Stimulated activated CD4-positive, alpha-beta T cell treated with anti-CD3 and anti-CD28 coated beads, Interleukin-15, amount 100 ng/mL, for 1 hour (primary cell): ENCODE measurements around the gene NEK5.
"Not testable (repeated sequence)": the region's sequence is repeated elsewhere in the genome, so short reads cannot be mapped to it uniquely, and the experiment has no call there.

Source experiments
- DNase-seq, 2 donors: peaks; one replicate each; pipeline ENCODE4 v3.0.0-alpha.2; 2020; ENCODE audit warnings: low read depth in 1 of 2, low spot score in 1 of 2

The NEK5 gene

DNA sequence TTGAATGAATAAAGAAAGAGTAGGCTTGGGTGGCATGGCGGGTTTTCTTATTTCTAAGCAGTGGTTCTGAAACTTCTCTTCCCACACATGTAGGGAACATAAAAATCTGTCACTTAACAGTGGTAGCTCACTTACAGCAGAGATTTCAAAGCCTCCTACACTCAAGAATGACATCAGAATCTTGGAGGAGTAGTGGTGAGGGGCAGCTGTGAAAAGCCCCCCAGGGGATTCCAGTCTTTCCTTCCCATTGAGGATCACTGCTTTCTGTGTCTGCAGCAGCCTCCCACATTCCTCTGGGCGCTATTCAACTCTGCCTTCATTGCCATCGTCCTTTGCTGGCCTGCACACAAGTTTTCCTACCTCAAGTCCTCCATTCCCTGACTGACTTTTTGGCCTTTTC is 8.6 kb upstream of the NEK5 start:
- DNase-seq = no peak

- no peak for DNase-seq
These were observed 7.9 kb upstream of the NEK5 start for GRCh38 chr13:52136763-52137162.

- no peak for DNase-seq
These were observed 1.8 kb upstream of the NEK5 start for GRCh38 chr13:52130641-52131040.

GRCh38 chr13:52127783-52128702 is 830 bp downstream of the NEK5 start:
- peak; percentile 12 to 26 for DNase-seq

- no peak for DNase-seq
These were observed 1.5 kb downstream of the NEK5 start for GRCh38 chr13:52127378-52127777.

- no peak for DNase-seq
These were observed 3.3 kb downstream of the NEK5 start for GRCh38 chr13:52125547-52125946.

DNA sequence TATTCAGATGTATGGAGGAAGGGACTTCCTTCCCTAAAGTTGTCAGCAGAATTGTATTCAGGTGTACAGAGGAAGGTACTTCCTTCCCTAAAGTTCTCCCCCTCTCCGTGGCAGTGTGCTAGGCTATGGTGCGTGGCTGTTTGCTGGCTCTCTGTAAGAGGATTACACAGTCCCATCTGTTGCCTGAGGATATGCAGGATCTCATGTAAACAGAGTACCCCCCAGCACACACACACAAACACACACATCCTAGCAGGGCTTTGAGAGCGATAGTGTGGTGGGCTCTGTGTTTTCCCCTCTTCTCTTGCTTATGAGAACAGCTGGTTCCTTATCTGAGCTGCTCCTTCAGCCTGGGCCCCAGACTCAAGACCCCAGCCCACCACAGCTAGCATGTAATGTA is 10.3 kb downstream of the NEK5 start:
- DNase-seq = no peak

DNA sequence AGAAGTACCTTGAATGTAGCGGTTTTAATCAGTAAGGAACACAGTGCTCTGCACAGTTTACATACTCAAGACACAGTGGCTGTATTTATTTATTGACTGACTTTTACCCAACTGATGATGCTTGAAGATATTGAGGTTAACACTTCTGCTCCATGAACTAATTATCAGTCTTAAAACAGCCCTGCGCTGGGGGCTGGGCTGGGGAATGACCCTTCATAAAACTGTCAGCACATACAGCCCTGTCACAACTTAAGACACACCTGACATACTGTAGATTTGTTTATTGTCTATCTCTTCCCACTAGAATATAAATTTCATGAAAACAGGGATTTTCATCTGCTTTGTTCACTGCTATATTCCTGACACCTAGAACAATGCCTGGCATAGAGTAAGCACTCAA is 10.8 kb downstream of the NEK5 start:
- no peak for DNase-seq

DNA sequence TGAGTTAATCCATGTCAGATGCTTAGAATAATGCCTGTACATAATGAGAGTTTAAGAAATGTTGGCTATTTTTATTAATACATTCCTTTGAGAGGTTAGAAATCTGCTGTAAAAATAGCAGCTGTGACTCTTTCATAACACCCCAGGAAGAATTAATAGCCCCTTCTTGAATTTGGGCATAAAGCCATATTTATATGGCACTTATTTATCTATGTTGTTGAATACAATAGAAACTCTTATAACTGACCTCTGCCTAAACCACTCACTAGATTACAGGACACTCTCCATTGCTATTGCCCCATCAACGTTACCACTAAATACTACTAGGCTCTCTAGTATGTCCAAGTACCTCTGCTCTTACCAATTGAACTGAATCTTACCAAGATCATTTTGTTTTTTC is 16.3 kb downstream of the NEK5 start:
- no peak for DNase-seq

- no peak for DNase-seq
These were observed 19.7 kb downstream of the NEK5 start for GRCh38 chr13:52109116-52109670.

DNA sequence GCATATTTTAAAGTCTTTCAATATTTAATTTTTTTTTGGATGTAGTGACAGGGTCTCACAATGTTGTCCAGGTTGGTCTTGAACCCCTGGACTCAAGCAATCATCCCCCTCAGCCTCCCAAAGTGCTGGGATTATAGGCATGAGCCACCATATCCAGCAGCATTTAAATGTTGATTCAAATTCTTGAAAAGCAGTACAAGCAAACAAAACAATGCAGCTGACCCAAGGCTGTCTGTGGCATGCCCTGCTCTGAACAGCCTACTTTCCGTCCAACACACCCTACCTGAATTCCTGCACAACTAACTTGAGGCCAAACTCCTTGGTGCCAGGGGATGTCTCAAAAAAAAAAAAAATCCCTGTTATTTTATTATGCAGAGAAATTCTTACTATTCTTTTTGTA is 23.0 kb downstream of the NEK5 start:
- DNase-seq = no peak

GRCh38 chr13:52104624-52105023 is 24.2 kb downstream of the NEK5 start:
- DNase-seq = no peak

DNA sequence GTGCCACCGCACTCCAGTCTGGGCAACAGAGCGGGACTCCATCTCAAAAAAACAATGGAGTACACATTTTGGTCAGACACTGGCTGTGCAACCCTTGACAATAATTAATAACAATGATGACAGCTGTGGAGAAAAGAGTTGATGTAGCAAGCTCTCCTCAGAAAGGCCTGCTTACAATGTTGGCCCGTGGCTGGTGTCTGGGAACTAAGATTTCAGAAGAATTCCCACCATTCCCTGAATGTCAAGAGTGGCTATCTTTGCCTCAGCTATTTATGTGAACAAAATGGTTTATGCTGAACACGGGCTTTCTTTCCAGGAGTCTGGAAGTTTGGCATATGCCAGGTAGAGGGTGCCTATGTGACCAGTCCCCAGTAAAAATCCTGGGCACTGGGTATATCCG is 25.5 kb downstream of the NEK5 start:
- DNase-seq = no peak

GRCh38 chr13:52102423-52102822 is 26.4 kb downstream of the NEK5 start:
- DNase-seq = not testable (repeated sequence)

DNA sequence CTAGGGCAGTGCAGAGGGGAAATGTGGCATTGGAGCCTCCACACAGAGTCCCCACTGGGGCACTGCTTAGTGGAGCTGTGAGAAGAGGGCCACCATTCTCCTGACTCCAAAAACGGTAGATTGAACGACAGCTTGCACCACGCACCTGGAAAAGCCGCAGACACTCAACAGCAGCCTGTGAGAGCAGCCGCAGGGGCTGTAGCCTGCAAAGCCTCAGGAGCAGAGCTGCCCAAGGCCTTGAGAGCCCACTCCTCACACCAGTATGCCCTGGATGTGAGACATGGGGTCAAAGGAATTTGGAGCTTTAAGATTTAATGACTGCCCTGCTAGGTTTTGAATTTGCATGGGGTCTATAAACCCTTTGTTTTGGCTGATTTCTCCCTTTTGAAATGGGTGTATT is 31.7 kb downstream of the NEK5 start:
- DNase-seq = no peak

DNA sequence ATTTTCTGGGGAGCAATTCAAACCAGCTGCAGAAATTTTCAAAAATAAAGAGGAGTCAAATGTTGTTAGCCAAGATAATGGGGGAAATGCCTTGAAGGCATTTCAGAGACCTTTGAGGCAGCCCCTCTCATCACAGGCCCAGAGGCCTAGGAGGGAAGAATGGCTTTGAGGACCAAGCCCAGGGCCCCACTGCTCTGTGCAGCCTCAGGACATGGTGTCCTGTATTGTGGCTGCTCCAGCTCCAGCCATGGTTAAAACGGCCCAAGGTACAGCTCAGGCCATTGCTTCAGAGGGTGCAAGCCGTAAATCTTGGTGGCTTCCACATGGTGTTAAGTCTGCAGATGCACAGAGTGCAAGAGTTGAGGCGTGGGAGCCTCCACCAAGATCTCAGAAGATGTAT is 32.1 kb downstream of the NEK5 start:
- DNase-seq = no peak

- DNase-seq = no peak
These were observed 32.8 kb downstream of the NEK5 start for GRCh38 chr13:52096062-52096461.

DNA sequence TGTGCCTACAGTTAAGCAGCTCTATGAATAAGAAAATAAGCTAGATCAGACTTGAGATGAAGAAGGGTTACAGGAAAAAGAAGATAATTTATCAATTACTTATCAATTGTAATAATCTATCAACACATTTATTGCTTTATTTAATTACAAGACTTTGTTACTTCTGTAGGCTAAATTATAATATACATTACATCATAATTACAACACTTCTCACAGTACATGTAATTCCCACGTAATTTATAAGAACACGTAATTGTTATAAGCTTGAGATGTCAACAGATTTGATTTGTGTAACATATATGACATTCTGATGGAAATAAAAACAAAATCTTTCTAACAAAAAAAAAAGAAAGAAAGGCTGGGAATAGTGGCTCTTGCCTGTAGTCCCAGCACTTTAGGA is 36.8 kb downstream of the NEK5 start:
- no peak for DNase-seq

DNA sequence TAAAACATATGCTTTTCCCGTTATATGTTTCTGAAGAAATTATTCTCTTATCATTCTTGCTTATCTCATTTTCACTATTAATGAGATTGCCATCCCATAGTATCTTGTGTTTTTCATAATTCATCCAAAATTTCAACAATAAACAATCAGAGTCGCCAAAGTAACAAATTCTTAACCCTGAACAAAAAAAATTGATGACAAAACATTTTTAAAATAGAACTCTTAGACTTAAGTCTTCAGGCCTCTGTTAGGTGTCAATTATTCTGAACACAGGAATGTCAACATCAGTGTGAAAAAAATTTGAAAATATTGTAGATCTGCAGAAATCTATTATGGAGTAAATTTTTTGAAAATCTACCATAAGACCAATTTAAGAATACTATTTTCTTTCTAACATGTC is 37.4 kb downstream of the NEK5 start:
- DNase-seq = no peak

- no peak for DNase-seq
These were observed 43.5 kb downstream of the NEK5 start for GRCh38 chr13:52085421-52085820.

DNA sequence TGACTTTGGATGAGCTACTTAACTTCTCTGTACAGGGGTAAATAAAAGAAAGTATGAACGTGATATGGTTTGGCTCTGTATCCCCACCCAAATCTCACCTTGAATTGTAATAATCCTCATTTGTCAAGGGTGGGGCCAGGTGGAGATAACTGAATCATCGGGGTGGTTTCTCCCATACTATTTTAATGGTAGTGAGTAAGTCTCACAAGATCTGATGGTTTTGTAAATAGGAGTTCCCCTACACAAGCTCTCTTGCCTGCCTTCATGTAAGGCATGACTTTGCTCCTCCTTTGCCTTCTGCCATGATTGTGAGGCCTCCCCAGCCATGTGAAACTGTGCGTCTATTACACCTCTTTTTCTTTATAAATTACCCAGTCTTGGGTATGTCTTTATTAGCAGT is 43.9 kb downstream of the NEK5 start:
- DNase-seq = not testable (repeated sequence)

DNA sequence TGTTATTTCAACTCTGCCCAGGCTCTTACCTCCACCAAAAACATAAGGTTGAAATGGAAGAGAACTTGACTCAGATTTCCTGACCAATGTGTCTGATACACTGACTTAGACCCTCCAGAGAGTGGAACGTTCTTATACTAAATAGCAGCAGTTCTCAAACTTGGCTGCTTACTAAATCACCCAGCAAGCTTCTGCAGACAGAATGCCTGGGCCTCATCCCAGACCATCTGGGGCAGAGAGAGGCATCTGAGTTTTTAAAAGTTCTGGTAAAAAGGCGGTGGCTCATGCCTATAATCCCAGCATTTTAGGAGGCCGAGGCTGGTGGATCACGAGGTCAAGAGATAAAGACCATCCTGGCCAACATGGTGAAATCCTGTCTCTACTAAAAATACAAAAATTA is 46.3 kb downstream of the NEK5 start:
- DNase-seq = no peak

DNA sequence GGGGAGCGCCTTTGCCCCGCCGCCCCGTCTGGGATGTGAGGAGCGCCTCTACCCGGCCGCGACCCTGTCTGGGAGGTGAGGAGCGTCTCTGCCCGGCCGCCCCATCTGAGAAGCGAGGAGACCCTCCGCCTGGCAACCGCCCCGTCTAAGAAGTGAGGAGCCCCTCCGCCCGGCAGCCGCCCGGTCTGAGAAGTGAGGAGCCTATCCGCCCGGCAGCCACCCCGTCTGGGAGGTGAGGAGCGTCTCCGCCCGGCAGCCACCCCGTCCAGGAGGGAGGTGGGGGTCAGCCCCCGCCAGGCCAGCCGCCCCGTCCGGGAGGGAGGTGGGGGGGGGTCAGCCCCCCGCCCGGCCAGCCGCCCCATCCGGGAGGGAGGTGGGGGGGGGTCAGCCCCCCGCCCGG is 49.0 kb downstream of the NEK5 start:
- not testable (repeated sequence) for DNase-seq
